ENCODE data around the gene CFAP300.

CFAP300 gene

GRCh38 chr11:102047305-102047924 lies at the start of gene CFAP300:
Gene CFAP300, plus strand, starts transcription at chr11:102047437. Its CDS starts 34 bp downstream, at chr11:102047471.
- DNase-seq (ENCODE audit: low read depth in 2 of 2) = peak in 1 of 2 donors; percentile 2

GRCh38 chr11:102001657-102002338 lies 45.4 kb upstream of the CFAP300 start:
- DNase-seq (ENCODE audit: low read depth in 2 of 2) = no peak

GRCh38 chr11:102004220-102004619 lies 43.0 kb upstream of the CFAP300 start:
- no peak for DNase-seq (ENCODE audit: low read depth in 2 of 2)

- DNase-seq (ENCODE audit: low read depth in 2 of 2) = no peak
These were observed 41.9 kb upstream of the CFAP300 start for GRCh38 chr11:102005306-102005705.

GRCh38 chr11:102006835-102007566 lies 40.2 kb upstream of the CFAP300 start:
- no peak for DNase-seq (ENCODE audit: low read depth in 2 of 2)

- no peak for DNase-seq (ENCODE audit: low read depth in 2 of 2)
These were observed 39.4 kb upstream of the CFAP300 start for GRCh38 chr11:102007567-102008437.

GRCh38 chr11:102010776-102011494 lies 36.3 kb upstream of the CFAP300 start:
- no peak for DNase-seq (ENCODE audit: low read depth in 2 of 2)

GRCh38 chr11:102012946-102013345 lies 34.3 kb upstream of the CFAP300 start:
- DNase-seq (ENCODE audit: low read depth in 2 of 2) = no peak

GRCh38 chr11:102014756-102015155 lies 32.5 kb upstream of the CFAP300 start:
- DNase-seq (ENCODE audit: low read depth in 2 of 2) = no peak

- no peak for DNase-seq (ENCODE audit: low read depth in 2 of 2)
These were observed 30.2 kb upstream of the CFAP300 start for GRCh38 chr11:102017026-102017425.

GRCh38 chr11:102026217-102026616 lies 21.0 kb upstream of the CFAP300 start:
- DNase-seq (ENCODE audit: low read depth in 2 of 2) = no peak

GRCh38 chr11:102026959-102027358 lies 20.3 kb upstream of the CFAP300 start:
- DNase-seq (ENCODE audit: low read depth in 2 of 2) = no peak

GRCh38 chr11:102036757-102037156 lies 10.5 kb upstream of the CFAP300 start:
- no peak for DNase-seq (ENCODE audit: low read depth in 2 of 2)

- no peak for DNase-seq (ENCODE audit: low read depth in 2 of 2)
These were observed 396 bp upstream of the CFAP300 start for GRCh38 chr11:102046841-102047240.

GRCh38 chr11:102050927-102051575 lies 3.8 kb downstream of the CFAP300 start:
- no peak for DNase-seq (ENCODE audit: low read depth in 2 of 2)

- no peak for DNase-seq (ENCODE audit: low read depth in 2 of 2)
These were observed 14.0 kb downstream of the CFAP300 start for GRCh38 chr11:102061276-102061675.

GRCh38 chr11:102062106-102062505 lies 14.9 kb downstream of the CFAP300 start:
- no peak for DNase-seq (ENCODE audit: low read depth in 2 of 2)

- DNase-seq (ENCODE audit: low read depth in 2 of 2) = no peak
These were observed 17.1 kb downstream of the CFAP300 start for GRCh38 chr11:102064316-102064715.

GRCh38 chr11:102070766-102071165 lies 23.5 kb downstream of the CFAP300 start:
- DNase-seq (ENCODE audit: low read depth in 2 of 2) = no peak
